ENCODE data around the gene PEAR1.

The PEAR1 gene

DNA sequence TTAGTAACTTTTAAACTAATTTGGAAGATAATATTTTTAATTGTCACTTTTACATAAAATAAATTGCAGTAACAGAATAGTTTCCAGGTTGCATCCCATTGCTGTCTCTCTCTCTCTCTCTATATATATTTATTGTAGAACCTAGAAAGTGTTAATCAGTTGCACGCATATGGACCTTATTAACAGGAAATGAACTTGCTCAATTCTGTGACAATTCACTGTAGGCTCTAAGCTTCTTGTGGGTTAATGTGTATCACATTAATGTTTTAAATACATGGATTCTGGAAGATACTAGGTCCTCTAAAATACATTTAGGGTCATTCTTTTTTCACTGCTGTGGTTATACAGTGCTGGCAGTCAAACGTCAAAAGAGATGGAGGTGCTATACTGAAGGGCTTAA, 60.1 kb downstream of the PEAR1 start:
- no peak overlapping the region for H3K9ac ChIP-seq (ENCODE audit: low read length in 5 of 5)
- H3K27me3 ChIP-seq (ENCODE audit: control insufficient read depth in 5 of 5, insufficient read depth in 4 of 5, low read length in 5 of 5), result no peaks in the 10 kb centered on the region
- H3K36me3 ChIP-seq (ENCODE audit: control insufficient read depth in 5 of 5, insufficient read depth in 5 of 5, low read length in 5 of 5), result peaks cover 34 to 98% (median 85%) of the 10 kb centered on the region in 5 donors
- no peak overlapping the region for H3K27ac ChIP-seq (ENCODE audit: low read depth, low read length)
- H3K4me3 ChIP-seq (ENCODE audit: low read depth in 1 of 5, low read length in 5 of 5), result no peak overlapping the region
- H3K9me3 ChIP-seq (ENCODE audit: control insufficient read depth in 5 of 5, low read length in 5 of 5), result no peaks in the 10 kb centered on the region
- no peaks in the 10 kb centered on the region for H3K4me1 ChIP-seq (ENCODE audit: control insufficient read depth in 5 of 5, insufficient read depth in 5 of 5, low read length in 5 of 5)

DNA sequence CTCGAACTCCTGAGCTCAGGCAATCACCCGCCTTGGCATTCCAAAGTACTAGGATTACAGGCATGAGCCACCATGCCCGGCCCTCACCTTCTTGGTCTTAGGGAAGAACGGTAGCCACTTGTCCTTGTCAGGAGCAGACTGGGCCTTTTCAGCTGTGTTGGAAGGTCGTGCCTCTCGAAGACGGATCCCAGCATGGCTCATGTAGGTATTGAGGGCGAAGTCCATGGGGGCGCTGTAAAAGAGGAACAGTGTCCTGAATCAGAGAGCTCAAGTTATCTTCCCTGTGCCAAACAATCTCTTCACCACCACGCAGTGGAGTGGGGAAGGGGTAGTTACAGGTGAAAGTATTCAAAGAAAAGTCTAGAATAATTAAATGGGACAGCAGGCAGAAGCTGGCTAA, 62.8 kb downstream of the PEAR1 start:
- Histone ChIP-seq H3K9ac (ENCODE audit: low read length in 5 of 5) (no peak overlapping the region), H3K27ac (ENCODE audit: low read depth, low read length) (no peak overlapping the region), H3K4me1 (ENCODE audit: control insufficient read depth in 5 of 5, insufficient read depth in 5 of 5, low read length in 5 of 5) (no peaks in the 10 kb centered on the region), H3K27me3 (ENCODE audit: control insufficient read depth in 5 of 5, insufficient read depth in 4 of 5, low read length in 5 of 5) (no peaks in the 10 kb centered on the region), H3K9me3 (ENCODE audit: control insufficient read depth in 5 of 5, low read length in 5 of 5) (no peaks in the 10 kb centered on the region), H3K4me3 (ENCODE audit: low read depth in 1 of 5, low read length in 5 of 5) (no peak overlapping the region), H3K36me3 (ENCODE audit: control insufficient read depth in 5 of 5, insufficient read depth in 5 of 5, low read length in 5 of 5) (peaks cover 20 to 96% (median 85%) of the 10 kb centered on the region in 5 donors)

DNA sequence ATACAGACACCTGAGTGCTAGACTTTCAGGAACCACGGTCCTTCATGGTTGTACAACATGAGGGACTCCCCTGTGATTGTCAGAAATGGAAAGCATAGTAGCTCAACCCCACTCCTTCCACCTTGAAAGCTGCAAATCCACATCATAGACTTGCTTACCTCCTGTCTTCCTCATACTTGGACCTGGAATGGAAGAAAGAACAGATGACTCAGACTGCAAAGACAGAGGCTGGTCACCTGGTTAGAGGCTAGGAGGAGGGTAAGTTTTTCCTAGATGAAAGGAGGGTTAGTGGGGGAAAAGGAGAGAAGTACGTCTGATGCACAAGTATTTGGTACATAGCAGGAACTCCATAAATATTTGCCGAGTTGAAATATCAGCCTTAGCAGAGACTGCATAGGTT, 64.1 kb downstream of the PEAR1 start:
- no peak overlapping the region for H3K4me3 ChIP-seq (ENCODE audit: low read depth in 1 of 5, low read length in 5 of 5)
- H3K4me1 ChIP-seq (ENCODE audit: control insufficient read depth in 5 of 5, insufficient read depth in 5 of 5, low read length in 5 of 5), result no peaks in the 10 kb centered on the region
- H3K9me3 ChIP-seq (ENCODE audit: control insufficient read depth in 5 of 5, low read length in 5 of 5), result no peaks in the 10 kb centered on the region
- H3K27ac ChIP-seq (ENCODE audit: low read depth, low read length), result no peak overlapping the region
- no peaks in the 10 kb centered on the region for H3K27me3 ChIP-seq (ENCODE audit: control insufficient read depth in 5 of 5, insufficient read depth in 4 of 5, low read length in 5 of 5)
- H3K36me3 ChIP-seq (ENCODE audit: control insufficient read depth in 5 of 5, insufficient read depth in 5 of 5, low read length in 5 of 5), result peaks cover 13 to 94% (median 87%) of the 10 kb centered on the region in 5 donors
- H3K9ac ChIP-seq (ENCODE audit: low read length in 5 of 5), result no peak overlapping the region

DNA sequence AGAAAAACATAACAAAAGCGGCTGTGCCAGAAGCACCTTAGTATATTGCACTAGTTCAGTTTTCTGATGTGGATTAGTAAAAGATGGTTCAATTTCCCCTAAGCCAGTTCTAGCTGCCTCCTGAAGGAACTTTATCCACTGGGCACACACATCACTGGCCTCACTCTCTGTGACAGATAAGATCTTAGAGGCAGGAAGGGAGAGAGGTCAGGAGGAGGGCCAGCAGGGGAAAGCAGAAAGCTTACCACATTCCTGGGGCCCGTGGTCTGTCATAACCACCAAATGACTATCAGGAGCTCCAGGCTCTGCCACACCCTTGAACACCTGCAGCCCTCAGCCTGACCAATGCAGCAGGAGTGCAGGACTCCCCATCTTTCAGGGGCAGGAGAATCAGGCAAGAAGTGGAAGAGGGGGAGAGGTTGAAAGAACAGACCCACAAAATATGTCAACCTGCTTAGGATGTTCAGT, 64.8 kb downstream of the PEAR1 start:
- Histone ChIP-seq H3K4me3 (ENCODE audit: low read depth in 1 of 5, low read length in 5 of 5) (no peak overlapping the region), H3K27me3 (ENCODE audit: control insufficient read depth in 5 of 5, insufficient read depth in 4 of 5, low read length in 5 of 5) (no peaks in the 10 kb centered on the region), H3K9ac (ENCODE audit: low read length in 5 of 5) (no peak overlapping the region), H3K27ac (ENCODE audit: low read depth, low read length) (no peak overlapping the region), H3K4me1 (ENCODE audit: control insufficient read depth in 5 of 5, insufficient read depth in 5 of 5, low read length in 5 of 5) (peaks cover 0 to 5% (median 0%) of the 10 kb centered on the region in 5 donors), H3K9me3 (ENCODE audit: control insufficient read depth in 5 of 5, low read length in 5 of 5) (no peaks in the 10 kb centered on the region), H3K36me3 (ENCODE audit: control insufficient read depth in 5 of 5, insufficient read depth in 5 of 5, low read length in 5 of 5) (peaks cover 15 to 94% (median 89%) of the 10 kb centered on the region in 5 donors)

DNA sequence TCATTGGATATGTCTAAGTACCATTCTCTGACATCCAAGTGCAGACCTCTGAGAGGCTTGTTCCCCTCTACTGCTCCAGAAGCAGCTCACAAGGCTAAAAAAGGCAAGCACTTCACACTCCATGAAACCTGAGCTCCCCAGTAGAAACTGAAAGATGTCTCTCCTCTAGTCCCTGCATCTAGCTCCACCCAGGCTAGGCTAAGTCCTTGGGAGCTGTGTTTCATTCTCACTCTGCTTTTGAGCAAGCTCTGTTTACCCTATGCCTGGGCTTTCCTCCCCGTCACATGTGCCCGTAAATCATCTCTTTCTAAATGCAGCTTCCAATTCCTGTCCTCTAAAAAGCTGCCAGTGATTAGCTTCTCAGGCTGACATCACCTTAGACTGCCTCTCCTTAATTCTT, 65.9 kb downstream of the PEAR1 start:
- peaks cover 15 to 94% (median 90%) of the 10 kb centered on the region in 5 donors for H3K36me3 ChIP-seq (ENCODE audit: control insufficient read depth in 5 of 5, insufficient read depth in 5 of 5, low read length in 5 of 5)
- no peak overlapping the region for H3K4me3 ChIP-seq (ENCODE audit: low read depth in 1 of 5, low read length in 5 of 5)
- no peak overlapping the region for H3K27ac ChIP-seq (ENCODE audit: low read depth, low read length)
- no peaks in the 10 kb centered on the region for H3K9me3 ChIP-seq (ENCODE audit: control insufficient read depth in 5 of 5, low read length in 5 of 5)
- no peaks in the 10 kb centered on the region for H3K27me3 ChIP-seq (ENCODE audit: control insufficient read depth in 5 of 5, insufficient read depth in 4 of 5, low read length in 5 of 5)
- no peak overlapping the region for H3K9ac ChIP-seq (ENCODE audit: low read length in 5 of 5)
- H3K4me1 ChIP-seq (ENCODE audit: control insufficient read depth in 5 of 5, insufficient read depth in 5 of 5, low read length in 5 of 5), result peaks cover 0 to 11% (median 0%) of the 10 kb centered on the region in 5 donors

DNA sequence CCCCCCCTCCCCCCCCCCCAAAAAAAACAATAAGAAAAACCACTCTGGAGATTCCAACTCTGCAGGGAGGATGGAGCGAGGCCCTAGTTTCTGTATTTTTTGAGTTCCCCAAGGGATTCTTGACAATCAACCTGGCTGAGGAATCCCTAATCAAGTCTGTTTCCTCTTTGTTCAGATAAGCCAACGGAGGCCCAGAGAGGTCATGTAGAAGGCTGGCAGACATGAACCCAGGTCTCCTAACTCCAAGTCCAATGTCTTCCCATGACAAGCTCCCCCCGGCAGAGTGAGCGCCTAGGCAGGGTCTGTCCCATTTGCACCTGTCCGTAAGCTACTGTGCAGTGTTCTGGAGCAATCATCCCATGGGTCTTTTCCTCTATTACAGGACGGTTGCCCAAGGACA, 66.4 kb downstream of the PEAR1 start:
- Histone ChIP-seq H3K27ac (ENCODE audit: low read depth, low read length) (no peak overlapping the region), H3K4me1 (ENCODE audit: control insufficient read depth in 5 of 5, insufficient read depth in 5 of 5, low read length in 5 of 5) (peaks cover 0 to 11% (median 0%) of the 10 kb centered on the region in 5 donors), H3K9me3 (ENCODE audit: control insufficient read depth in 5 of 5, low read length in 5 of 5) (no peaks in the 10 kb centered on the region), H3K4me3 (ENCODE audit: low read depth in 1 of 5, low read length in 5 of 5) (no peak overlapping the region), H3K36me3 (ENCODE audit: control insufficient read depth in 5 of 5, insufficient read depth in 5 of 5, low read length in 5 of 5) (peaks cover 13 to 92% (median 85%) of the 10 kb centered on the region in 5 donors), H3K9ac (ENCODE audit: low read length in 5 of 5) (no peak overlapping the region), H3K27me3 (ENCODE audit: control insufficient read depth in 5 of 5, insufficient read depth in 4 of 5, low read length in 5 of 5) (no peaks in the 10 kb centered on the region)

DNA sequence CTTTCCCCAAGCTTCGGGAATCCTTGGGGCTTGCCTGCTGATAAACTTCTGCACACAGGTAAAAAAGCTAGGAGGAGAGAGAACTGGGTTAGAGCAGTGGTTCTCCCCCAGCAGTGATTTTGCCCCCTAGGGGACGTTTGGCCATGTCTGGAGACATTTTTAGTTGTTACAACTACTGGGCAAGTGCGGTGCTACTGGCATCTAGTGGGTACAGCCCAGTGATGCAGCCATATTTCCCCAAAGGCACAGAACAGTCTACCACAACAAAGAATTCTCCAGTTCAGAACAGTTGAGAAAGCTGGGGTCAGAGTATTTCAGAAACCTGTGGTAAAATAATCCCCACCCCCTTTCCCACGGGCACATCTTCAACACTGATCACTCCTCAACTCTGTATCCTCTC, 68.2 kb downstream of the PEAR1 start:
- Histone ChIP-seq H3K9me3 (ENCODE audit: control insufficient read depth in 5 of 5, low read length in 5 of 5) (no peaks in the 10 kb centered on the region), H3K36me3 (ENCODE audit: control insufficient read depth in 5 of 5, insufficient read depth in 5 of 5, low read length in 5 of 5) (peaks cover 30 to 91% (median 77%) of the 10 kb centered on the region in 5 donors), H3K27me3 (ENCODE audit: control insufficient read depth in 5 of 5, insufficient read depth in 4 of 5, low read length in 5 of 5) (no peaks in the 10 kb centered on the region), H3K27ac (ENCODE audit: low read depth, low read length) (no peak overlapping the region), H3K4me3 (ENCODE audit: low read depth in 1 of 5, low read length in 5 of 5) (no peak overlapping the region), H3K4me1 (ENCODE audit: control insufficient read depth in 5 of 5, insufficient read depth in 5 of 5, low read length in 5 of 5) (peaks cover 0 to 11% (median 0%) of the 10 kb centered on the region in 5 donors), H3K9ac (ENCODE audit: low read length in 5 of 5) (no peak overlapping the region)

DNA sequence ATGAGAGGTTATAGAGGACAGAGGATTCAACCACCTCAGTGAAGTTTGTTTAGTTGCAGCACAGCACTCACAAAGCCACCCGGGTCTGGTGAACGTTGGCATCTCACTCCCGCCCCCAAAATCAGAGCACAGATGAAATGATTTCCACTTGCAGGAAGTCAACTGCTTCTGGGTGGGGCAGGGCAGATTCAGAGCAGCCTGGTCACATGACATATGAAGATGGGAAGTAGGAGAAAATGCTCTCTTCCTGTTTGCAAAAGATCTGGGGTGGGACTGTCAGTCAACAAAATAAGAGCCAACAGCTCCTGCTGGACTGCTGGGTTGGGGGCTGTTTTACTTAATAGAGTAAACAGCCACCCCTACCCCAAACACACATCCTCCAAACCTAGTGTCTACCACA, 70.1 kb downstream of the PEAR1 start:
- Histone ChIP-seq H3K36me3 (ENCODE audit: control insufficient read depth in 5 of 5, insufficient read depth in 5 of 5, low read length in 5 of 5) (peaks cover 33 to 89% (median 73%) of the 10 kb centered on the region in 5 donors), H3K4me1 (ENCODE audit: control insufficient read depth in 5 of 5, insufficient read depth in 5 of 5, low read length in 5 of 5) (peaks cover 0 to 11% (median 0%) of the 10 kb centered on the region in 5 donors), H3K27me3 (ENCODE audit: control insufficient read depth in 5 of 5, insufficient read depth in 4 of 5, low read length in 5 of 5) (no peaks in the 10 kb centered on the region), H3K27ac (ENCODE audit: low read depth, low read length) (no peak overlapping the region), H3K9me3 (ENCODE audit: control insufficient read depth in 5 of 5, low read length in 5 of 5) (no peaks in the 10 kb centered on the region), H3K9ac (ENCODE audit: low read length in 5 of 5) (no peak overlapping the region), H3K4me3 (ENCODE audit: low read depth in 1 of 5, low read length in 5 of 5) (peak overlapping the region in 3 of 5 donors; percentile 24 to 38 (median 24))

DNA sequence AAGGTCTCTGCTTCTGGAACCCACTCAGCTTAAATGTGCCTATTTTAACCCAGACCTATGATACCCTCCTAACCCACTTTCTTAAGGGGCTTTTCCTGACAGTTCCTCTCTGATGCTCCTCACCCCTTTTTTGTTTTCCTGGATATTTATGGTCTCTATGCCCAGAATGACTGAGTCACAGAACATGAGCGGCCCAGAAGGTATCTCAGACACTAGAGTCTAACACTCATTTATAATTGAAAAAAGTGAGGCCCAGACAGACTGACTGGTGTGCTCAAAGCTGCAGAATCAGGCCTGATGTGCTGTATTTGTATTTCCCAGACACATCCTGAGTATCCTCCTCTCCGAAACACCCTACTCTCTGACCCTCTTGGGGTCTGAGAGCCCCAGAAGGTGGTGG, 70.9 kb downstream of the PEAR1 start:
- Histone ChIP-seq H3K27me3 (ENCODE audit: control insufficient read depth in 5 of 5, insufficient read depth in 4 of 5, low read length in 5 of 5) (no peaks in the 10 kb centered on the region), H3K9ac (ENCODE audit: low read length in 5 of 5) (peak overlapping the region in 1 of 5 donors; percentile 14), H3K27ac (ENCODE audit: low read depth, low read length) (no peak overlapping the region), H3K4me1 (ENCODE audit: control insufficient read depth in 5 of 5, insufficient read depth in 5 of 5, low read length in 5 of 5) (peaks cover 0 to 11% (median 0%) of the 10 kb centered on the region in 5 donors), H3K36me3 (ENCODE audit: control insufficient read depth in 5 of 5, insufficient read depth in 5 of 5, low read length in 5 of 5) (peaks cover 34 to 88% (median 72%) of the 10 kb centered on the region in 5 donors), H3K4me3 (ENCODE audit: low read depth in 1 of 5, low read length in 5 of 5) (no peak overlapping the region), H3K9me3 (ENCODE audit: control insufficient read depth in 5 of 5, low read length in 5 of 5) (no peaks in the 10 kb centered on the region)

Data from subcutaneous abdominal adipose tissue (tissue), 5 donors.